Measurements from ENCODE around the gene CLPTM1L.
A peak's percentile ranks its signal among the peaks of the same experiment; 100 is the strongest.

CLPTM1L gene

GRCh38 chr5:1344975-1345838, at the start of gene CLPTM1L:
Gene CLPTM1L, minus strand, starts transcription at chr5:1345099. Its CDS starts 258 bp downstream, at chr5:1344841.
- H3K27me3 ChIP-seq (ENCODE audit: control insufficient read depth in 2 of 2, insufficient read depth in 2 of 2, low read length in 2 of 2) = no peaks in the 10 kb centered on the region
- peak within 1 kb of the TSS; percentile 78 to 95 for H3K9ac ChIP-seq (ENCODE audit: low read depth in 1 of 2, low read length in 2 of 2)
- H3K4me1 ChIP-seq (ENCODE audit: control insufficient read depth in 2 of 2, insufficient read depth in 2 of 2, low read length in 2 of 2) = peaks cover 12 to 18% of the 10 kb centered on the region in 2 donors
- peak within 1 kb of the TSS; percentile 75 to 78 for H3K27ac ChIP-seq (ENCODE audit: low read depth in 2 of 2, low read length in 2 of 2)
- H3K36me3 ChIP-seq (ENCODE audit: control insufficient read depth in 2 of 2, insufficient read depth in 2 of 2, low read length in 2 of 2) = peaks cover 17 to 27% of the 10 kb centered on the region in 2 donors
- H3K4me3 ChIP-seq (ENCODE audit: low read length in 2 of 2) = peak within 1 kb of the TSS; percentile 82 to 87
- no peaks in the 10 kb centered on the region for H3K9me3 ChIP-seq (ENCODE audit: control insufficient read depth in 2 of 2, low read length in 2 of 2)

GRCh38 chr5:1393571-1394501, 48.9 kb upstream of the CLPTM1L start:
- no peak overlapping the region for H3K9ac ChIP-seq (ENCODE audit: low read depth in 1 of 2, low read length in 2 of 2)
- no peaks in the 10 kb centered on the region for H3K9me3 ChIP-seq (ENCODE audit: control insufficient read depth in 2 of 2, low read length in 2 of 2)
- peaks cover 4 to 7% of the 10 kb centered on the region in 2 donors for H3K27me3 ChIP-seq (ENCODE audit: control insufficient read depth in 2 of 2, insufficient read depth in 2 of 2, low read length in 2 of 2)
- no peak overlapping the region for H3K27ac ChIP-seq (ENCODE audit: low read depth in 2 of 2, low read length in 2 of 2)
- no peak overlapping the region for H3K4me3 ChIP-seq (ENCODE audit: low read length in 2 of 2)
- no peaks in the 10 kb centered on the region for H3K36me3 ChIP-seq (ENCODE audit: control insufficient read depth in 2 of 2, insufficient read depth in 2 of 2, low read length in 2 of 2)
- H3K4me1 ChIP-seq (ENCODE audit: control insufficient read depth in 2 of 2, insufficient read depth in 2 of 2, low read length in 2 of 2) = no peaks in the 10 kb centered on the region

GRCh38 chr5:1392801-1393565, 48.1 kb upstream of the CLPTM1L start:
- no peaks in the 10 kb centered on the region for H3K9me3 ChIP-seq (ENCODE audit: control insufficient read depth in 2 of 2, low read length in 2 of 2)
- H3K27me3 ChIP-seq (ENCODE audit: control insufficient read depth in 2 of 2, insufficient read depth in 2 of 2, low read length in 2 of 2) = peaks cover 4 to 10% of the 10 kb centered on the region in 2 donors
- H3K27ac ChIP-seq (ENCODE audit: low read depth in 2 of 2, low read length in 2 of 2) = no peak overlapping the region
- H3K36me3 ChIP-seq (ENCODE audit: control insufficient read depth in 2 of 2, insufficient read depth in 2 of 2, low read length in 2 of 2) = no peaks in the 10 kb centered on the region
- H3K9ac ChIP-seq (ENCODE audit: low read depth in 1 of 2, low read length in 2 of 2) = no peak overlapping the region
- no peaks in the 10 kb centered on the region for H3K4me1 ChIP-seq (ENCODE audit: control insufficient read depth in 2 of 2, insufficient read depth in 2 of 2, low read length in 2 of 2)
- H3K4me3 ChIP-seq (ENCODE audit: low read length in 2 of 2) = no peak overlapping the region

GRCh38 chr5:1392261-1392660, 47.4 kb upstream of the CLPTM1L start:
- H3K27ac ChIP-seq (ENCODE audit: low read depth in 2 of 2, low read length in 2 of 2) = no peak overlapping the region

GRCh38 chr5:1391691-1392090, 46.8 kb upstream of the CLPTM1L start:
- Histone ChIP-seq H3K4me1 (ENCODE audit: control insufficient read depth in 2 of 2, insufficient read depth in 2 of 2, low read length in 2 of 2) (peaks cover 1% of the 10 kb centered on the region in 2 donors), H3K9ac (ENCODE audit: low read depth in 1 of 2, low read length in 2 of 2) (no peak overlapping the region), H3K9me3 (ENCODE audit: control insufficient read depth in 2 of 2, low read length in 2 of 2) (no peaks in the 10 kb centered on the region), H3K36me3 (ENCODE audit: control insufficient read depth in 2 of 2, insufficient read depth in 2 of 2, low read length in 2 of 2) (no peaks in the 10 kb centered on the region), H3K4me3 (ENCODE audit: low read length in 2 of 2) (no peak overlapping the region), H3K27ac (ENCODE audit: low read depth in 2 of 2, low read length in 2 of 2) (no peak overlapping the region), H3K27me3 (ENCODE audit: control insufficient read depth in 2 of 2, insufficient read depth in 2 of 2, low read length in 2 of 2) (peaks cover 6 to 10% of the 10 kb centered on the region in 2 donors)

More at GRCh38 chr5:1392261-1392660, 47.4 kb upstream of the CLPTM1L start:
- Histone ChIP-seq H3K36me3 (ENCODE audit: control insufficient read depth in 2 of 2, insufficient read depth in 2 of 2, low read length in 2 of 2) (no peaks in the 10 kb centered on the region), H3K9me3 (ENCODE audit: control insufficient read depth in 2 of 2, low read length in 2 of 2) (no peaks in the 10 kb centered on the region), H3K27me3 (ENCODE audit: control insufficient read depth in 2 of 2, insufficient read depth in 2 of 2, low read length in 2 of 2) (peaks cover 4 to 10% of the 10 kb centered on the region in 2 donors), H3K9ac (ENCODE audit: low read depth in 1 of 2, low read length in 2 of 2) (no peak overlapping the region), H3K4me1 (ENCODE audit: control insufficient read depth in 2 of 2, insufficient read depth in 2 of 2, low read length in 2 of 2) (no peaks in the 10 kb centered on the region), H3K4me3 (ENCODE audit: low read length in 2 of 2) (no peak overlapping the region)

- H3K4me3 ChIP-seq (ENCODE audit: low read length in 2 of 2) = no peak overlapping the region
- no peak overlapping the region for H3K27ac ChIP-seq (ENCODE audit: low read depth in 2 of 2, low read length in 2 of 2)
- H3K9me3 ChIP-seq (ENCODE audit: control insufficient read depth in 2 of 2, low read length in 2 of 2) = no peaks in the 10 kb centered on the region
- peaks cover 5% of the 10 kb centered on the region in 2 donors for H3K4me1 ChIP-seq (ENCODE audit: control insufficient read depth in 2 of 2, insufficient read depth in 2 of 2, low read length in 2 of 2)
- no peak overlapping the region for H3K9ac ChIP-seq (ENCODE audit: low read depth in 1 of 2, low read length in 2 of 2)
- no peaks in the 10 kb centered on the region for H3K36me3 ChIP-seq (ENCODE audit: control insufficient read depth in 2 of 2, insufficient read depth in 2 of 2, low read length in 2 of 2)
- H3K27me3 ChIP-seq (ENCODE audit: control insufficient read depth in 2 of 2, insufficient read depth in 2 of 2, low read length in 2 of 2) = peaks cover 7 to 10% of the 10 kb centered on the region in 2 donors
Observed at GRCh38 chr5:1390861-1391600, 46.1 kb upstream of the CLPTM1L start.

GRCh38 chr5:1390333-1390732, 45.4 kb upstream of the CLPTM1L start:
- peaks cover 8 to 10% of the 10 kb centered on the region in 2 donors for H3K4me1 ChIP-seq (ENCODE audit: control insufficient read depth in 2 of 2, insufficient read depth in 2 of 2, low read length in 2 of 2)
- no peaks in the 10 kb centered on the region for H3K9me3 ChIP-seq (ENCODE audit: control insufficient read depth in 2 of 2, low read length in 2 of 2)
- H3K4me3 ChIP-seq (ENCODE audit: low read length in 2 of 2) = no peak overlapping the region
- H3K27ac ChIP-seq (ENCODE audit: low read depth in 2 of 2, low read length in 2 of 2) = no peak overlapping the region
- no peaks in the 10 kb centered on the region for H3K36me3 ChIP-seq (ENCODE audit: control insufficient read depth in 2 of 2, insufficient read depth in 2 of 2, low read length in 2 of 2)
- H3K27me3 ChIP-seq (ENCODE audit: control insufficient read depth in 2 of 2, insufficient read depth in 2 of 2, low read length in 2 of 2) = peaks cover 7% of the 10 kb centered on the region in 2 donors
- H3K9ac ChIP-seq (ENCODE audit: low read depth in 1 of 2, low read length in 2 of 2) = no peak overlapping the region

GRCh38 chr5:1388383-1388967, 43.6 kb upstream of the CLPTM1L start:
- peaks cover 3% of the 10 kb centered on the region in 2 donors for H3K27me3 ChIP-seq (ENCODE audit: control insufficient read depth in 2 of 2, insufficient read depth in 2 of 2, low read length in 2 of 2)
- H3K4me1 ChIP-seq (ENCODE audit: control insufficient read depth in 2 of 2, insufficient read depth in 2 of 2, low read length in 2 of 2) = peaks cover 9 to 15% of the 10 kb centered on the region in 2 donors
- no peaks in the 10 kb centered on the region for H3K9me3 ChIP-seq (ENCODE audit: control insufficient read depth in 2 of 2, low read length in 2 of 2)

GRCh38 chr5:1387876-1388275, 43.0 kb upstream of the CLPTM1L start:
- Histone ChIP-seq H3K9me3 (ENCODE audit: control insufficient read depth in 2 of 2, low read length in 2 of 2) (no peaks in the 10 kb centered on the region), H3K27ac (ENCODE audit: low read depth in 2 of 2, low read length in 2 of 2) (no peak overlapping the region), H3K4me1 (ENCODE audit: control insufficient read depth in 2 of 2, insufficient read depth in 2 of 2, low read length in 2 of 2) (peaks cover 9 to 15% of the 10 kb centered on the region in 2 donors), H3K4me3 (ENCODE audit: low read length in 2 of 2) (no peak overlapping the region), H3K9ac (ENCODE audit: low read depth in 1 of 2, low read length in 2 of 2) (no peak overlapping the region), H3K27me3 (ENCODE audit: control insufficient read depth in 2 of 2, insufficient read depth in 2 of 2, low read length in 2 of 2) (peaks cover 3% of the 10 kb centered on the region in 2 donors), H3K36me3 (ENCODE audit: control insufficient read depth in 2 of 2, insufficient read depth in 2 of 2, low read length in 2 of 2) (no peaks in the 10 kb centered on the region)

More at GRCh38 chr5:1388383-1388967, 43.6 kb upstream of the CLPTM1L start:
- Histone ChIP-seq H3K36me3 (ENCODE audit: control insufficient read depth in 2 of 2, insufficient read depth in 2 of 2, low read length in 2 of 2) (no peaks in the 10 kb centered on the region), H3K27ac (ENCODE audit: low read depth in 2 of 2, low read length in 2 of 2) (no peak overlapping the region), H3K4me3 (ENCODE audit: low read length in 2 of 2) (no peak overlapping the region), H3K9ac (ENCODE audit: low read depth in 1 of 2, low read length in 2 of 2) (no peak overlapping the region)

Data from mucosa of rectum (tissue), 2 donors.